ENCODE measurements around the gene MCM3AP.
"Not testable (repeated sequence)": the region's sequence is repeated elsewhere in the genome, so short reads cannot be mapped to it uniquely, and the experiment has no call there.

The MCM3AP gene

DNA sequence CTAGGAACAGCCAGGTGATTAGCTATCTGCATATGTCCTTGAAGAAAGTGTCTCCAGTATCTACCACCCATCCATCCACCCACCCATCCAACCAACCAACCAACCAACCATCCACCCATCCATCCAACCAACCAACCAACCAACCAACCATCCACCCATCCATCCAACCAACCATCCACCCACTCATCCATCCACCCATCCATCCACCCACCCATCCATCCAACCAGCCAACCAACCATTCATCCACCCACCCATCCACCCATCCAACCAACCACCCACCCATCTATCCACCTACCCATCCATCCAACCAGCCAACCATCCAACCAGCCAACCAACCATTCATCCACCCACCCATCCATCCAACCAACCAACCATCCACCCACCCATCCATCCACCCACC, 26.2 kb upstream of the MCM3AP start:
- DNase-seq (ENCODE audit: low read depth): no peak

- DNase-seq (ENCODE audit: low read depth): not testable (repeated sequence)
These were observed 24.8 kb upstream of the MCM3AP start for GRCh38 chr21:46310260-46310659.

DNA sequence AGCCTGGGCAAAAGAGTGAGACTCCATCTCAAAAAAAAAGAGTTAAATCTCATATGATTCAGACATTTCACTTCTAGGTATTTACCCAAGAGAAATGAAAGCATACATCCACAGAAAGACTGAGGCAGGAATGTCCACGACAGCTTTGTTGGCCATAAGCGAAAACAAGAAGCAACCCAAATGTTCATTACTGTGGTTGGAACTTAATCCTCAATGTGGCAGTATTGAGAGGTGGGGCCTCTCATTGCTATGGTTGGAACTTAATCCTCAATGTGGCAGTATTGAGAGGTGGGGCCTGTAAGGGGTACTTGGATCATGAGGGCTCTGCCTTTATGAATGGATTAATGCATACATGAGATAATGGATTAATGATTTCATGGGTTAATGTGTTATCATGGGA, 23.0 kb upstream of the MCM3AP start:
- no peak for DNase-seq (ENCODE audit: low read depth)

DNA sequence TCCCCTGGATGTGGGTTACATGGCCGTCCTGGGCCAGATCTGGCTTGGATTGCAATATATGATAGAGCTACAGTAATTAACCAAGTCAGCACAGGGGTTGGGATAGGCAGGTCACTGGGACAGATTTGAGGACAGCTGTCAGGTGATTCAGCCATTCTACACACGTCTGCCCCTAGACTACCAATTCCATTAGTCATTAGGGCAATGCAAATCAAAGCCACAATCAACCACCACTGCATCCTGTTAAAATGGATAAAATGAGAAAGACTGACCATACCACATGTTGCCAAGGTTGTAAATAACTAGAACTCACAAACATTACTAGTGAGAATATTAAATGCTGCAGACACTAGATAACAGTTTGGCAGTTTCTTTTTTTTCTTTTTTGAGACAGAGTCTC, 22.2 kb upstream of the MCM3AP start:
- DNase-seq (ENCODE audit: low read depth): peak; percentile 28

DNA sequence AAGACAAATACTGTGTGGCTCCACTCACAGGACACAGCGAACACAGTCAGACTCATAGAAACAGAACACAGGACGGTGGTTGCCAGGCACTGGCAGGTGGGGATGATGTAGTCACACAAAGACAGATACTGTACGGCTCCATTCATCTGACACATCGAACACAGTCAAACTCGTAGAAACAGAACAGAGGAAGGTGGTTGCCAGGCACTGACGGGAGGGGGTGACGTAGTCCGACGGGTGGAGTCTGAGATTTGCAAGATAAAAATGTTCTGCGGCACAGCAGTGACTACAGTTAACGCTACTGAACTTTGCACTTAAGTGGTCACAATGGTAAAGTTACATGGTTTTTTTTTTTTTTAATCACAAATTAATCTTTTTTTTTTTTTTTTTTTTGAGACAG, 19.5 kb upstream of the MCM3AP start:
- no peak for DNase-seq (ENCODE audit: low read depth)

DNA sequence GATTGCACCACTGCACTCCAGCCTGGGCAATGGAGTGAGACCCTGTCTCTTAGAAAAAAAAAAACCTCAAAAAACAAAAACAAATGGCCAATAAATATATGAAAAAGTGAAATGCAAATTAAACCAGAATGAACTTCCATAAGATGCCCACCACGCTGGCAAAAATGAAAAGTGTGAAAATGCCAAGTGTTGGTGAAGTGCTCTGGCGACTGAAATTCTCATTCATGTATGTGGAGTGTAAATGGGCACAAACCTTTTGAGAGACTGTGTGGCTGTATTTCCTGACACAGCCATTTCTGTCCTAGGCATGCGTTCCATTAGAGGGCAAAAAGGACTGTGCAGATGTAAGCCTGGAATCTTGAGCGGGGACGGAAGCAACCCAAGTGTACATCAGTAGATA, 19.0 kb upstream of the MCM3AP start:
- no peak for DNase-seq (ENCODE audit: low read depth)

DNA sequence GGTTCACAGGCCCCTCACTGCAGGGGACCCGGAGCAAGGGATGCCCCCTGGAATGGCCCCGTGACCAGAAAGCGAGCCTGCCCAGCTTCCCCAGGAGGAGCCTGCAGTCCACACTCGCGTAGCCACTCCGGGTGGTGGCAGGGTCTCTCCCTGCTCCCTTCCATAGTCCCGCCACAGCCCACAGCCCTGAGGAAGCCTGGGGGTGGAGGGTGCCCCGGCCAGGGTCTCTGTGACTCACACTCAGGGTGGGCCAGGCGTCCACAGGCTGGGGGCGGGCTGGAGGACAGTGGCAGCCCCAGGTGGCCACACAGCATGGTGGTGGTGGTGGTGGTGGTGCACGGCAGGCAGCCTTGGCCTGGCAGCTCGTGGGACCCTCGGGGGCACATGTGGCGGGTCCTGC, 16.3 kb upstream of the MCM3AP start:
- no peak for DNase-seq (ENCODE audit: low read depth)

DNA sequence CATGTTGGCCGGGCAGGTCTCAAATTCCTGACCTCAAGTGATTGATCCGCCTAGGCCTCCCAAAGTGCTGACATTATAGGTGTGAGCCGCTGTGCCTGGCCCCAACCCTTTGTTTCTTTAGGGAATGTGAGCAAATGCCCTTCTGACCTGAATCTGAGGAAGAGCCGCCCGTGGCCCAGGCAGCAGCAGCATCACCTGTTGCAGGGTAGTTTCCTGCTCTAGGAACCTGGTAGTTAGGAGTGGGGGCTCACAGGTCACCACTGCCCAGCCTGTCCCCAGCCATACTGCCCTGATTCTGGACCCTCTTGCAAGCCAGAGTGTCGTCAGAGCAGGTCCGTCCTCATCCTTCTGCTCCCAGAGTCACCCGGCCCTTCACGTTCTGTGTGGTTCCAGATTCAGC, 13.8 kb upstream of the MCM3AP start:
- DNase-seq (ENCODE audit: low read depth): no peak

DNA sequence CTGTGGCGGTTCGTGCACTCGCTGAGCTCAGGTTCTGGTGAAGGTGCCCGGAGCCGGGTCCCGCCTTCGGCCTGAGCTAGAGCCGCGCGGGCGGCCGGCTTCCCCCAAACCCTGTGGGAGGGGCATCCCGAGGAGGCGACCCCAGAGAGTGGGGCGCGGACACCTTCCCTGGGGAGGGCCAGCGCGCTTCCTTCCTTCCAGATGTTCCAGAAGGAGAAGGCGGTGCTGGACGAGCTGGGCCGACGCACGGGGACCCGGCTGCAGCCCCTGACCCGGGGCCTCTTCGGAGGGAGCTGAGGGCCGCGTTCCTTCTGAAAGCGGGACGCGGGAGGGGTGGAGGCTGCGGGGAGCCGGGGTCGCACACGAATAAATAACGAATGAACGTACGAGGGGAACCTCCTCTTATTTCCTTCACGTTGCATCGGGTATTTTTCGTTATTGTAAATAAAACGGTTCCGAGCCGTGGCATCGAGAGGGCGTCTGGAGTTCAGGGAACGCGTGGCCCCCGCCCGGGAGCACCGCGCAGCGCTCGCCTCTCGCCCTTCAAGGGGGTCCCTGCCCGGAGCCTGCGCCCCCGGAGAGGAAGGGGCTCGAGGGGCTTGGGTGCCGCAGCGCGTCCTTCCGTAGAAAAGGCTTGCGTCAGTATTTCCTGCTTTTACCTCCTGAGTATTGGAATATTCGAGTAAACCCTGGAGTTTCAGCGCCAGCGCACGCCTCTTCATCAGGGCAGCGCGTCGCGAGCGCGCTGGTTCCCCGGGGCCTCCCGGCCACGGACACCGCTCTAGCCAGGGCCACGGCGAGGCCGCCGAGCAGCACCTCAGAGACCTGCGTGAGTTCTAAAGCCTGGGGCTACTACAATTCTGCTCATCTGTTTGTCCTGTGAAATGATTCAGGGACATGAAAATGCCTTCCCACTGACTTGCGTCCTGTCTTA, 12.2 kb upstream of the MCM3AP start:
- DNase-seq (ENCODE audit: low read depth): peak; percentile 29

DNA sequence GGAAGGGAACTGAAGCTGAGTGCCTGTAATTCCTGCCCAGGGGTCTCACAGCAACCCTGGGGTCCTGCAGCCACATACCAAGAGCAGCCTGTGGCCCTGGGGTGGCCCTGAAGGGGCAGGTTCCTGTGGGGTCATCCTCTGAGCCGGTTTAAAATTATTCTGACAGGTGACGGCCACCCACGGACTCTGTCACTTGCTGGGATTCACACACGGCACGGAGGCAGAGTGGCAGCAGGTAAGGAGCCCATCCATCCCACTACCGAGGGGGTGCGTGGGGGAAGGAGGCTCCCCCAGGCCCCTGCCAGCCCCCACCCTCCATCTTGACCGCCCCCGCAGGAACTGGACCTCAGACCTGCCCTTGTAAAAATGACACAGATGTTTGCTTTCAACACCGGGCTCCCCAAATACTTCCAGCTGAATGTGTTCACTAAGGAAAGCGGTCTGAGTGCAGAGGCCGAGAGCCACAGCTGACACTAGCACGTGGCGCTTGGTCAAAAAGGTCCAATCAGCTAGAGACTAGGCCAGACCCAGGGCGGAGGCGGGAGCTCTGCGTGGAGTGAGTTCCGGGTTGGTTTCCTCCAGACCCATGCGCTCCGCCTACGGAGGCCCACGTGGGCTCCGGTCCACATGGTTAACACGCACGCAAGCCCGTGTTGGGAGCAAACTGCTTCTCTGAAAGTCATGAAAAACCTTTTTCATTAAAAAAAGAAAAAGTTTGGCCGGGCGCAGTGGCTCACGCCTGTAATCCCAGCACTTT, 10.8 kb upstream of the MCM3AP start:
- DNase-seq (ENCODE audit: low read depth): peak; percentile 12

DNA sequence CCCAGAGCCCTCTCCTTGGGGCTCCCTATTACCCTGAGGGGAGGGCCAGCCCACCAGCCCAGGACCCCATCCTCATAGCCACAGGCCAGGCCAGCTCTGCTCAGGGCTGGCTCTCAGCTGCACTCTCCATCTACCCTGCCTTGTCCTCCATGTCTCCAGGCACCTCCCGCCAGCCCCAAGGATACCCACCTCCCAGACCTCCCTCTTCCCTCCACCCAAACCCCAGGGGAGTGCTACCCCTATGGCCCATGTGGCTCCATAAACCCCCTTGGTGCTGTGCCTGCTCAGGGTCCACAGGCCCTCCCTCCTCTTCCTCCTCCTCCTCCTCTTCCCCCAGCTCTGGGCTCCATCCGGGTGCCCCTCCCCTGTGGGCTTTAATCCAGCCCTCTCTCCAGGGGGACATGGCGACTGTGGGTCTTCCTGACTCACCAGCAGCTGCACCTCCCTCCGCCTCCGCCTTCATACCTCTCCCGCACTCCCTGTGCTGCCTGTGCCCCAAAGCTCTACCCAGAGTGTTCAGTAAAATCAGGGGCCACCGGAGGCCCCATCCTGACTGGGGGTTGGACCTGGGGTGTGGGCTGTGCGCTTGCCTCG, 9.9 kb upstream of the MCM3AP start:
- DNase-seq (ENCODE audit: low read depth): peak; percentile 30

- DNase-seq (ENCODE audit: low read depth): peak; percentile 54
These were observed 9.3 kb upstream of the MCM3AP start for GRCh38 chr21:46294647-46295176.

DNA sequence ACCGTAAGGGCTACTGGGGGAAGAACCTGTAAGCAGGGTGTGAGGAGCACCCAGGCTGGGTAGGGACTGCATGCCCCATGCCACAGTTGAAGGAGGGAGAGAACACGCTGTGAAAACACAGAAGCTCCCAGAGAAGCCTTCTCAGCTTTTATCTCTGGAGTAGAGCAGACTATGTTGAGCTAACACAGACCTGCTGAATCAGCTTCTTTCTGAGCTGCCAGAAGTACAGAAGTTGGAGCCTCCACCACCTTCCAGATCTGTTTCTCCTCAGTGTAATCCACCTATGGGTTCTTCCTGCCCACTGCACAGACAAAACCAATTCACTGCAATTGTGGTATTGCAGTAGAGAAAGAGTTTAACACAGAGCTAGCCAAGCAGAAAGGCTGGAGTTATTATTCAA, 6.2 kb upstream of the MCM3AP start:
- no peak for DNase-seq (ENCODE audit: low read depth)

DNA sequence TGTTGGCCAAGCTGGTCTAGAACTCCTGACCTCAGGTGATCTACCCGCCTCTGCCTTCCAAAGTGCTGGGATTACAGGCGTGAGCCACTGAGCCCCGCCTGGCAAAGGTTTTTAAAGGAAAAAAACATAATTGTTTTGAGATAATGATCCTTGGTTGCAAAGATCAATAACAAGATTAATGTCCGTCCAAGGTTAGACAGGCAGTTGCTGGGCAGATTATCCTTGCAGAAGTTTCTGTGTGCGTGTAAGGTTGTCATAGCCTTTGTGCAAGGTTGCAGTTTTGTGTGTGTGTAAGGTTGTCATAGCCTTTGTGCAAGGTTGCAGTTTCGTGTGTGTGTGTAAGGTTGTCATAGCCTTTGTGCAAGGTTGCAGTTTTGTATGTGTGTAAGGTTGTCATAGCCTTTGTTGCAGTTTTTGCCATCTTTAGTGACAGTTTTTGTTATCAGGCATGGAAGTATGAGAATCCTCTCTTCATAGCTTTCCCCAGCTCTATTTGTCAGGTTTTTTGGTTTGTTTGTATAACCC, 4.3 kb upstream of the MCM3AP start:
- DNase-seq (ENCODE audit: low read depth): no peak

- DNase-seq (ENCODE audit: low read depth): no peak
These were observed 2.1 kb upstream of the MCM3AP start for GRCh38 chr21:46287541-46287940.

DNA sequence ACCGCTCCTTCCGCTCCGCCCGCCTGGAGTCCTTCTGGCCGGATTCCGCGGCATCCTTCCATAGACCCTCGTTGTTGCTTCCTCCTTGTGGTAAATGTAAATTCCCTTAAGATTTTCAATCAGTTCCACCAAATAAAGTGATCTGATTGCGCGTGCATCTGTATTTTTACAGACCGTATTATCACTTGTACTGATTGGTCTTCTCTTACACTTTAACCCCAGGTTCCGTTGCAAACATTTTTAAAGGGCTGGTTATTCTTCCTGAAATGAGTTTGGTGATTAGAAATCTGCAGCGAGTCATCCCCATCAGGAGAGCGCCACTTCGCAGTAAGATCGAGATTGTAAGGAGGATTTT, 1.2 kb upstream of the MCM3AP start:
- DNase-seq (ENCODE audit: low read depth): no peak

GRCh38 chr21:46285761-46286647, 593 bp upstream of the MCM3AP start, which contains the start of gene YBEY:
TSS of gene YBEY (plus strand) at chr21:46286342. CDS start at chr21:46286914, 572 bp downstream.
- DNase-seq (ENCODE audit: low read depth): peak; percentile 91

DNA sequence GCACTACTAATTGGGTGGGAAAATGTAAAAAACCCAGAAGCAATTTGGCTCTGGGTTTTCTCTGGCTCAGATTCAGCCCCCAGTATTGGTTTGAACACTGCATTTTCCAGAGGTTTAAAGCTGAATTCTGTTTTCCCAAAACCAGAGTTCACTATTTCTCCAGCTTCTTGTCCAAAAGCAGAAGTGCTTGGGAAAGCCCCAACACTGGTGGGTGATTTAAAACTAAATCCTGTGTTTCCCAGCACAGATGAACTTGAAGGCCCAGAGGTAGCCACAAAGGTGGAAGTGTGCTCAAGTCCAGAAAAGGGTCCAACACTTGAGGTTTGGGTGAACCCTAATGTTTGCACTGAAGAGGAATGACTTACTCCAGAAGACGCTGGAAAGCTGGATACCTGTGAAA, 678 bp downstream of the MCM3AP start:
- no peak for DNase-seq (ENCODE audit: low read depth)

- DNase-seq (ENCODE audit: low read depth): no peak
These were observed 1.2 kb downstream of the MCM3AP start for GRCh38 chr21:46284077-46284644.

GRCh38 chr21:46274797-46275390, 10.5 kb downstream of the MCM3AP start:
- no peak for DNase-seq (ENCODE audit: low read depth)

- DNase-seq (ENCODE audit: low read depth): no peak
These were observed 12.1 kb downstream of the MCM3AP start for GRCh38 chr21:46273341-46273740.

Data from amniotic epithelial cell (primary cell).